ENCODE results near the gene DNAJC15. TPM values are rescaled to one million over a fixed set of nuclear protein-coding genes. Genes with fewer than 3 reads are reported as not detected.

DNAJC15 gene
- total RNA-seq, 1 donor from 2014 or later: 21.6 TPM

GRCh38 chr13:43159026-43159461, 135.7 kb downstream of the DNAJC15 start:
- DNase-seq (ENCODE audit: low spot score): no peak
- Mint-ChIP-seq H3K9me3 (ENCODE audit: low read depth) (no peaks in the 10 kb centered on the region), H3K27ac (ENCODE audit: unreplicated experiment) (peak overlapping the region; percentile 55)

More at GRCh38 chr13:43159026-43159461, 135.7 kb downstream of the DNAJC15 start:
- Mint-ChIP-seq H3K27me3 (ENCODE audit: low read depth) (no peaks in the 10 kb centered on the region), H3K4me1 (ENCODE audit: low read depth) (peaks cover 24% of the 10 kb centered on the region), H3K36me3 (ENCODE audit: low read depth) (no peaks in the 10 kb centered on the region), H3K4me3 (ENCODE audit: unreplicated experiment) (no peak overlapping the region)
- TF ChIP-seq CTCF (IDR thresholded peaks at IDR 0.05): peak; percentile 60

Other genes with a start within 250 kb of the DNAJC15 start
- not detected in 3 replicates for gene FAM216B, start 242.0 kb upstream of the DNAJC15 start, total RNA-seq
- 2.1 to 3.8 TPM (median 2.8 TPM) in 3 replicates for gene EPSTI1, start 31.3 kb upstream of the DNAJC15 start, total RNA-seq

Data from chondrocyte (in vitro differentiated cells).